C4-2B (cell line): ENCODE results near the gene RING1.

Experiments used
- CTCF ChIP-seq: fragments of 450-650 bp; conservative IDR thresholded peaks from 2 replicates; pipeline ENCODE4 v1.5.1; 2017; ENCODE audit warnings: mild to moderate bottlenecking
- ZFX ChIP-seq: fragments of 450-650 bp; IDR thresholded peaks from 2 replicates; pipeline ENCODE4 v1.6.1; 2017

GRCh38 chr6:33215271-33216116 is 7.2 kb downstream of the RING1 start:
- TF ChIP-seq CTCF (no peak), ZFX (no peak)
